HG03354 (cell line): Measurements from ENCODE around the gene LPIN3.

Source experiments
- ATAC-seq: cut with Tn5 transposase; IDR thresholded peaks from one replicate; pipeline ENCODE4 v1.9.1; 2021; ENCODE audit warnings: mild to moderate bottlenecking; ENCODE audit not compliant: unreplicated experiment, poor library complexity, severe bottlenecking

The LPIN3 gene

GRCh38 chr20:41408986-41409385 is 68.4 kb downstream of the LPIN3 start:
- no peak for ATAC-seq
